ENCODE data around the gene AUH. TPM values are rescaled to one million over a fixed set of nuclear protein-coding genes. Genes with fewer than 3 reads are reported as not detected.

The AUH gene
- total and polyA plus RNA-seq, 12 donors = 16.3 to 56.3 (median 44.2) TPM

DNA sequence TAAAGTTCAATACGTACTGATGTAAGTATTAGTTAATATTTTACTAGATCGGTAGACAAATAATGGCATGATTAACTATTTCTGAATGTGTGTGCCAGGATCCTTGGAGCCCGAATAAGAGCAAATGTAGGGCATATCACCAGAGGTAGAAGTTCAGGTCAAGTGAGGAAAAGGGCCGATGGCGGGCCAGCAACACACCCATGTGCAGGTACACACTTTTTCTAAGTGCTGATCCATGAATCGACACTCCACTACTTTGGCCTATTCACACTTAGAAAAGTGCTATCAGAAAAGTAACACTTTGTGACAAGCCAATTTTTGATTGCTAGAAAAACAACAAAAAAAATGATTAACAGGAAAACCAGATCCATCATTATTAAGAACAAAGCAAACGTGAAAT lies 150.3 kb downstream of the AUH start:
- peaks cover 0 to 25% (median 0%) of the 10 kb centered on the region in 9 donors for H3K36me3 ChIP-seq
- no peak overlapping the region for H3K27ac ChIP-seq
- ATAC-seq (no peak), DNase-seq (no peak)
- no peaks in the 10 kb centered on the region for H3K9me3 ChIP-seq
- 94% methylated on average over 7 of the region's 7 CpGs for whole genome bisulfite sequencing, 2 donors
- intact Hi-C loops (cut with DNase I) = no loop called here
- H3K27me3 ChIP-seq = no peaks in the 10 kb centered on the region
- TF ChIP-seq, protein P1, sequence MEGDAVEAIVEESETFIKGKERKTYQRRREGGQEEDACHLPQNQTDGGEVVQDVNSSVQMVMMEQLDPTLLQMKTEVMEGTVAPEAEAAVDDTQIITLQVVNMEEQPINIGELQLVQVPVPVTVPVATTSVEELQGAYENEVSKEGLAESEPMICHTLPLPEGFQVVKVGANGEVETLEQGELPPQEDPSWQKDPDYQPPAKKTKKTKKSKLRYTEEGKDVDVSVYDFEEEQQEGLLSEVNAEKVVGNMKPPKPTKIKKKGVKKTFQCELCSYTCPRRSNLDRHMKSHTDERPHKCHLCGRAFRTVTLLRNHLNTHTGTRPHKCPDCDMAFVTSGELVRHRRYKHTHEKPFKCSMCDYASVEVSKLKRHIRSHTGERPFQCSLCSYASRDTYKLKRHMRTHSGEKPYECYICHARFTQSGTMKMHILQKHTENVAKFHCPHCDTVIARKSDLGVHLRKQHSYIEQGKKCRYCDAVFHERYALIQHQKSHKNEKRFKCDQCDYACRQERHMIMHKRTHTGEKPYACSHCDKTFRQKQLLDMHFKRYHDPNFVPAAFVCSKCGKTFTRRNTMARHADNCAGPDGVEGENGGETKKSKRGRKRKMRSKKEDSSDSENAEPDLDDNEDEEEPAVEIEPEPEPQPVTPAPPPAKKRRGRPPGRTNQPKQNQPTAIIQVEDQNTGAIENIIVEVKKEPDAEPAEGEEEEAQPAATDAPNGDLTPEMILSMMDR (IDR thresholded peaks at IDR 0.05) = no peak
- no peak overlapping the region for H3K4me3 ChIP-seq
- H3K4me1 ChIP-seq = peaks cover 7 to 25% (median 16%) of the 10 kb centered on the region in 9 donors

DNA sequence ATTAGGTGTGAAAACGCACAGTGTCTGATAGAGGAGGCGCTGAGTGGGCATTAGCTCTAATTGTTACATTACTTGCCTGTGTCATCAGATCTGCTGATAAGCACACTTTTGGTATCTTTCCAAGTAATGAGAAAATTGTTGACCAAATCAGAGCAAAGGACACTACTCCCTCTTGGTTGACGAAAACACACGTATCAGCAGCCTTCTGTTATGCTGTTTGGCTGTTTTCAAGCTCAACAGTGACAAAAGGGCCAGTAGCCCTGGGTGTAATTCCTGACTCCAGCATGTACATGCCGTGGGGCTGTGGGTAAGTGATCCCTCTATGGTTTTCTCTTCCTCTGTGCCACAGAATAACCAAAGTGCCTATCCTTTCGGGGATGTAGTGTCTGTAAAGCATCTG lies 151.4 kb downstream of the AUH start:
- no peak for ATAC-seq
- Histone ChIP-seq H3K27ac (no peak overlapping the region), H3K9me3 (no peaks in the 10 kb centered on the region), H3K4me3 (no peak overlapping the region), H3K27me3 (no peaks in the 10 kb centered on the region), H3K36me3 (peaks cover 0 to 19% (median 0%) of the 10 kb centered on the region in 9 donors), H3K4me1 (peaks cover 7 to 25% (median 16%) of the 10 kb centered on the region in 9 donors)
- no peak for DNase-seq
- TF ChIP-seq, protein P1 (IDR thresholded peaks at IDR 0.05) = no peak
- intact Hi-C loops (cut with DNase I) = no loop called here
- WGBS, 2 donors = 88 to 94% methylated on average over 6 of the region's 6 CpGs

DNA sequence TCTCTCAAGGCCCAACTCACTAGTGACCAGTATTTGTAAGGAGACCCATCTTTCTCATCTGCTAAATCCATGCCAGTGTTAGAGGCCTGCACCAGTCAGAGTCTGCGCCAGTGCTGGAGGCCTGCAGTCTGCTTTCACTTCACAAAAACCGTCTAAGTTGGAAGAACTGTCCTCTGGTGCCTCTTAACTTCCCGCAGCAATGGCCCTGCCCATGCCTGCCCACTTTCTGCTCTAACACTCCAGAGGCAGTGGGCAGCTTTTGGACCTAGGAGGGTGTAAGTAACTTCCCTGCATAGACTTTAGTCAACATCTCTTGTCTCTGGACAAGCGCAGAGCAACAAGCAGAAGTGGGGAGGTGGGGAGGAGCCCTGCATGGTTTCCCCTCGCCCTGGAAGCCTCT lies 152.9 kb downstream of the AUH start:
- DNase-seq = no peak
- Histone ChIP-seq H3K36me3 (peaks cover 0 to 16% (median 0%) of the 10 kb centered on the region in 9 donors), H3K27me3 (no peaks in the 10 kb centered on the region), H3K9me3 (no peaks in the 10 kb centered on the region), H3K4me3 (no peak overlapping the region), H3K27ac (peak overlapping the region in 3 of 10 donors; percentile 75 to 85 (median 76)), H3K4me1 (peaks cover 7 to 25% (median 16%) of the 10 kb centered on the region in 9 donors)
- 89 to 93% methylated on average over 5 of the region's 5 CpGs for WGBS, 2 donors
- TF ChIP-seq, protein P1 (IDR thresholded peaks at IDR 0.05) = no peak
- peak in 4 of 8 donors; percentile 10 to 22 (median 14) for ATAC-seq
- intact Hi-C loops (cut with DNase I) = loop anchor here in 1 of 10 donors (5.0 kb wide), 1 partner anchor 47 kb away; no protein-coding TSS in a partner anchor

DNA sequence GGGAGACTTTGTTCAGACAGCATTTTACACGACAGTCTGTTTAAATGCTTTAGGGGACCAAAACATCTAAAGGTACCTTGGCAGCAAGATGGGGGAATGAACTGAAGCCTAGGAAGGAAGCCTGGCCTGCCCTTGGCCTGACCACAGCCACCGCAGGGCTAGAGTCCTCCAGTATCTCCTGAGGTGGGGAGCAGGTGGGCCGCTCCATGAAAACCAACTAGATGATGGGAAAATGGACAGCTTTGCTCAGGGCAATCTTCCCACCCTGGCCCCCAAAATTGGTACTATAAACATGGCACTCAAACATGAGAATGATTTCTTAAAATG lies 153.3 kb downstream of the AUH start:
- Histone ChIP-seq H3K27me3 (no peaks in the 10 kb centered on the region), H3K4me1 (peaks cover 7 to 25% (median 16%) of the 10 kb centered on the region in 9 donors), H3K4me3 (peak overlapping the region in 3 of 10 donors; percentile 1 to 6 (median 5)), H3K9me3 (peaks cover 0 to under 1% (median 0%) of the 10 kb centered on the region in 11 donors), H3K27ac (peak overlapping the region in 9 of 10 donors; percentile 39 to 85 (median 63)), H3K36me3 (peaks cover 0 to 12% (median 0%) of the 10 kb centered on the region in 9 donors)
- DNase-seq (no peak), ATAC-seq (peak in 5 of 8 donors; percentile 8 to 36 (median 27))
- intact Hi-C loops (cut with DNase I) = loop anchor here in 1 of 10 donors (5.0 kb wide), 1 partner anchor 46 kb away; no protein-coding TSS in a partner anchor
- WGBS, 2 donors = 59 to 64% methylated on average over 3 of the region's 3 CpGs
- TF ChIP-seq, protein P1 (IDR thresholded peaks at IDR 0.05) = no peak

All from heart right ventricle (tissue), 16 donors.